Uterus (tissue), 4 donors: ENCODE data around the gene ANXA11. TPM values are rescaled to one million over a fixed set of nuclear protein-coding genes. Genes with fewer than 3 reads are reported as not detected.
"Not testable (repeated sequence)": the region's sequence is repeated elsewhere in the genome, so short reads cannot be mapped to it uniquely, and the experiment has no call there.

Experiments used
- DNase-seq, 2 donors: peaks; one replicate each; pipeline ENCODE4 v3.0.0-alpha.2; 2019 to 2020
- H3K27ac ChIP-seq, 2 donors: fragments of 200-600 bp; sonication (generic); 1 replicate in 1 of 2; 2 replicates in 1 of 2; pipeline ENCODE4 v1.5.1; 2016 to 2018
- H3K27me3 ChIP-seq, 2 donors: fragments of 200-600 bp; sonication (generic); one replicate each; pipeline ENCODE4 v1.5.1; 2018 to 2019; ENCODE audit warnings: control low read depth in 1 of 2
- H3K36me3 ChIP-seq, 2 donors: fragments of 200-600 bp; sonication (generic); one replicate each; pipeline ENCODE4 v1.5.1; 2019; ENCODE audit warnings: control low read depth in 1 of 2
- H3K4me1 ChIP-seq, 2 donors: fragments of 200-600 bp; sonication (generic); one replicate each; pipeline ENCODE4 v1.5.1; 2018 to 2019; ENCODE audit warnings: control low read depth in 1 of 2
- H3K4me3 ChIP-seq, 2 donors: fragments of 200-600 bp; sonication (generic); 1 replicate in 1 of 2; 2 replicates in 1 of 2; pipeline ENCODE4 v1.5.1; 2018 to 2019; ENCODE audit warnings: mild to moderate bottlenecking in 1 of 2
- H3K9me3 ChIP-seq, 2 donors: fragments of 200-600 bp; sonication (generic); one replicate each; pipeline ENCODE4 v1.5.1; 2019; ENCODE audit warnings: control low read depth in 1 of 2
- POLR2A ChIP-seq, 2 donors: fragments of 450-650 bp; IDR thresholded peaks; one replicate each; pipeline ENCODE4 v1.6.1; 2016; ENCODE audit warnings: antibody characterized with exemption in 2 of 2, mild to moderate bottlenecking in 1 of 2, moderate library complexity in 1 of 2
- intact Hi-C: fragments of 100-400 bp; cut with DNase I; formaldehyde crosslinking; loops from one replicate; pipeline ENCODE4 v1.15.1; 2023; ENCODE audit warnings: low total_unique reads
- total RNA-seq, 4 donors: library from RNA; depleted of rRNA in 3 of 4; stranded (reverse); fragments of >200 nt in 3 of 4; gene quantifications; one replicate each; pipeline versions ENCODE4 v1.1.0 to v1.2.4, GENCODE V29; 2014 to 2023
- TF ChIP-seq, protein P1 (sequence below), 4 experiments: fragments of 200-600 bp in 2 of 4; fragments of 450-650 bp in 2 of 4; sonication (generic) in 2 of 4; IDR thresholded peaks; one replicate each; pipeline ENCODE4 v1.5.1; 2016 to 2019; ENCODE audit warnings: antibody characterized with exemption in 4 of 4, mild to moderate bottlenecking in 2 of 4, moderate library complexity in 1 of 4
- donor health status: DM: yes; HTN: yes; CAD: no.

ANXA11 gene
- 100 to 1,000 TPM in 1 of 4 donors, 10 to 100 TPM in 3; 15.6 to 157 (median 47.2) TPM for total RNA-seq

DNA sequence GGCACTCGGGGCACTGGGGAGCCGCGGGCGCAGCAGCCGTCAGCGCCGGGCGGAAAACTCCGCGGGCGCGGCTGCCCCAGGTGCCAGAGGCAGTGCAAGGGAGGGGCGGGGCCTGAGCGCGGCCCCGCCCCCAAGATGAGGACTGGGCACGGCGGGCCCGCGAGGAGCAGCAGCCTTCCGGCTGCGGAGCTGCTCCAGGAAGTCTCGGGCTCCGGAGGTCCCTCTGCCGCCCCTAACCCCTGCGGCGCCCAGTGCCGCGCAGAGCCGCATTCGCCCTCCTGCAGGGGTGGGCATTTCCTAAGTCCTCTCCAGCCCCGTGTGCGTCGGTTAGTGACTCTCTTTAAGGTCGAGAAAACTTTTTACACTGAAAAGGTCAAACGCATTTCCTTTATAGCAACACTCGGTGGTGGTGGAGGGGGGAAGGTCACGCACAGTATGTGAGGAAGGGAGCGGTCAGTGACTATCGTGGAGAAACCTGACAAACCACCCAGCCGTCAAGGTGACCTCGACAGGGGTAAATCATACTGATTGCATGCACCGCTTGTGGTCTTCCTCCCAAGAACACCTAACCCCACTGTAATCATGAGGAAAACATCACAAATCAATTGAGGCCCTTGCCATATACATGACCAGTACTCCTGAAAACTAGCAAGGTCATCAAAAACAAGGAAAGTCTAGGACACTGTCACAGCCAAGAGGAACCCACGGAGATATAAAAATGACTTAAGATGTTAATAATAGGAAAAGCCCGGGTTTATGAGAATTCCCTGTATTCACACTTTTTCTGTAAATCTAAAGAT lies at the start of gene ANXA11:
TSS of gene ANXA11 (minus strand) at position 61 of the 800 bp plus-strand sequence. CDS start 32,676 bp downstream, outside the sequence.
- intact Hi-C loops = loop anchor here (5.0 kb wide), 1 partner anchor 48 kb away; no protein-coding TSS in a partner anchor
- Histone ChIP-seq H3K4me3 (peak within 1 kb of the TSS; percentile 48 to 93), H3K4me1 (peaks cover 5 to 9% of the 10 kb centered on the region in 2 donors), H3K9me3 (no peaks in the 10 kb centered on the region), H3K27me3 (no peaks in the 10 kb centered on the region), H3K27ac (peak within 1 kb of the TSS; percentile 97 to 99), H3K36me3 (no peaks in the 10 kb centered on the region)
- peak; percentile 79 to 86 for DNase-seq
- TF ChIP-seq, protein P1, sequence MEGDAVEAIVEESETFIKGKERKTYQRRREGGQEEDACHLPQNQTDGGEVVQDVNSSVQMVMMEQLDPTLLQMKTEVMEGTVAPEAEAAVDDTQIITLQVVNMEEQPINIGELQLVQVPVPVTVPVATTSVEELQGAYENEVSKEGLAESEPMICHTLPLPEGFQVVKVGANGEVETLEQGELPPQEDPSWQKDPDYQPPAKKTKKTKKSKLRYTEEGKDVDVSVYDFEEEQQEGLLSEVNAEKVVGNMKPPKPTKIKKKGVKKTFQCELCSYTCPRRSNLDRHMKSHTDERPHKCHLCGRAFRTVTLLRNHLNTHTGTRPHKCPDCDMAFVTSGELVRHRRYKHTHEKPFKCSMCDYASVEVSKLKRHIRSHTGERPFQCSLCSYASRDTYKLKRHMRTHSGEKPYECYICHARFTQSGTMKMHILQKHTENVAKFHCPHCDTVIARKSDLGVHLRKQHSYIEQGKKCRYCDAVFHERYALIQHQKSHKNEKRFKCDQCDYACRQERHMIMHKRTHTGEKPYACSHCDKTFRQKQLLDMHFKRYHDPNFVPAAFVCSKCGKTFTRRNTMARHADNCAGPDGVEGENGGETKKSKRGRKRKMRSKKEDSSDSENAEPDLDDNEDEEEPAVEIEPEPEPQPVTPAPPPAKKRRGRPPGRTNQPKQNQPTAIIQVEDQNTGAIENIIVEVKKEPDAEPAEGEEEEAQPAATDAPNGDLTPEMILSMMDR (IDR thresholded peaks at IDR 0.05) = peak in 1 of 4 experiments; percentile 7
- peak; percentile 88 to 94 for TF ChIP-seq POLR2A (IDR thresholded peaks at IDR 0.05)

DNA sequence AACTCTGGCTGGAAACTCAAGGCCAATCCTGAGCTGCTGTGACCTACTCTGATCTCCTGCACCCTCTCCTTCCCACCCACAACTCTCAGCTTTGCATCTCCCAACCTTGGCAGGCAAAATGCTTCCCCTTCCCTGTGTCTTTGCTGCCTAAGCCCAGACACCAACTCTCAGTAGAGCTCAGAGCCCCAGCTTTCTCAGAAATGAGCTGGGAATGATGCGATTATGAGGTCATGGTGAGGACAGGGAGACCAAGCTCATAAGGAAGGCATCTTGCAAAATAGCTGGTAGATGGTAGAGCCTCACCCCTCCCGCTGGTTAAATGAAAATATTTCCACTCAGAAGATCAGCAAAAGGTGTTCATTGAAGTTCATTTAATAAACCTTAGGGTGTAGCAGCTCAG lies 49.4 kb upstream of the ANXA11 start:
- H3K4me3 ChIP-seq, H3K27me3 ChIP-seq, H3K27ac ChIP-seq, H3K9me3 ChIP-seq, H3K36me3 ChIP-seq, intact Hi-C loops, DNase-seq, H3K4me1 ChIP-seq: not testable (repeated sequence)

DNA sequence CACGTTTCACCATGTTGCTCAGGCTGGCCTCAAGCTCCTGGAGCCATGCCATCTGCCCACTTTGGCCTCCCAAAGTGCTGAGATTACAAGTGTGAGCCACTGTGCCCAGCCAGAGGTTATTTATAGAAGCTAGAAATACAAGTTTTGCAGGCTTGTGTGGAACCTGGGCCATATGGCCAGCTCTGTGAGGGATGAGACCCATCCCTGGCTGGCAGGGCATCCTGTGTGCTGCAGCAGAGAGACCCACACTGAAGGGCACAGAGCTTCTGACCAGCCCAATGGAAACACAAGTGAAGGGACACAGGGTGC lies 48.6 kb upstream of the ANXA11 start:
- H3K9me3 ChIP-seq, H3K4me3 ChIP-seq, intact Hi-C loops, DNase-seq, H3K36me3 ChIP-seq, H3K27me3 ChIP-seq, H3K27ac ChIP-seq, H3K4me1 ChIP-seq: not testable (repeated sequence)

DNA sequence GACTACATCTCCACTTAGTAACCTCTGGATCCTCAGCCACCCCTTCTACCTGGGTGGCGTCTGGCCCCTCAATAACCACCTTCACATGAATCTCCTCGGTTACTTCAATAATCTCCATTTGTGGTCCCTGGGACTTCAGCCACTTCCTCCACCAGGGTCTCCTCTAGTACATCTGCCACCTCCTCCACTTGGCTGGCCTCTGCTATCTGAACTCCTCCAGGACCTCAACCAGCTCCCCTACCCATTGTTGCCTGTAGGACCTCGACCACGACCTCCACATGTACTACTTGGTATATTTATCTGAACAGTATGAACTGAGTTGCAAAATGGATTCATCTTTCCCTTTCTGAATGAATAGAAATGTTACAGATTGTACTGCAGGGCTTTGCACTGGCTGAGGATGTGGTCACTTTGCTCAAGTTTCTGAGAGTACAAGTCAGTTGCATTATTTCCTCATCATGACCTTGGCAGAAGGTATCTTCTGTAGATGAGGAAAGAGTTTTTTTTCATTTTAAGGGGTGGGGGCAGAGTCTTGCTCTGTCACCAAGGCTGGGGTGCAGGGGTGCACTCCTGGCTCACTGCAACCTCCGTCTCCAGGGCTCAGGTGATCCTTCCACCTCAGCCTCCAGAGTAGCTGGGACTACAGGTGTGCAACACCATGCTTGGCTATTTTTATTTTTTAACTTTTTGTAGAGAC lies 48.1 kb upstream of the ANXA11 start:
- Histone ChIP-seq H3K4me3 (no peak overlapping the region), H3K36me3 (no peaks in the 10 kb centered on the region), H3K4me1 (no peaks in the 10 kb centered on the region), H3K9me3 (no peaks in the 10 kb centered on the region), H3K27me3 (no peaks in the 10 kb centered on the region), H3K27ac (no peak overlapping the region)
- no peak for DNase-seq
- intact Hi-C loops = no loop called here
- TF ChIP-seq, protein P1 (IDR thresholded peaks at IDR 0.05) = no peak
- TF ChIP-seq POLR2A (IDR thresholded peaks at IDR 0.05) = no peak

DNA sequence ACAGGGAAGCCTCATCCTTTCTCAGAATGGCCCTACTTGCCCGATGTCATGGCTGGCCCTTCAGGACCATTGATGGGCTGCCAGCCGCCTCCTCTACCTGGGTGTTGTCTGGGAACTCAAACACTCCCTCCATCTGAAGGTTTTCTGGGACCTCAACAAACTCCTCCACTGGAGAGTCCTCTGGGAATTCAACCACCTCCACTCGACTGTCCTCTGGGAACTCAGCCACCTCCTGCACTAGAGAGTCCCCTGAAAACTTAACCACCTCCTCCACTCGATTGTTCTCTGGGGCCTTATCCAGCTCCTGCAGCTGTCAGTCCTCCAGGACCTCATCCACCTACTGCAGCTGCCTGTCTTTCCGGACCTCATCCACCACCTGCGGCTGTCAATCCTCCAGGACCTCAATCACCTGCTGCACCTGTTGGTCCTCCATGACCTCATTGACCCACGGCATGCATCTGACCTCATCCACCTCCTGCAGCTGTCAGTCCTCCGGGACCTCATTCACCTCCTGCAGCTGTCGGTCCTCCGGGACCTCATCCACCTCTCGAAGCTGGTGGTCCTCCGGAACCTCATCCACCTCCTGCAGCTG lies 47.1 kb upstream of the ANXA11 start:
- Histone ChIP-seq H3K4me3 (no peak overlapping the region), H3K9me3 (no peaks in the 10 kb centered on the region), H3K27me3 (no peaks in the 10 kb centered on the region), H3K4me1 (no peaks in the 10 kb centered on the region), H3K27ac (no peak overlapping the region), H3K36me3 (no peaks in the 10 kb centered on the region)
- TF ChIP-seq POLR2A (IDR thresholded peaks at IDR 0.05) = no peak
- TF ChIP-seq, protein P1 (IDR thresholded peaks at IDR 0.05) = no peak
- intact Hi-C loops = no loop called here
- no peak for DNase-seq

DNA sequence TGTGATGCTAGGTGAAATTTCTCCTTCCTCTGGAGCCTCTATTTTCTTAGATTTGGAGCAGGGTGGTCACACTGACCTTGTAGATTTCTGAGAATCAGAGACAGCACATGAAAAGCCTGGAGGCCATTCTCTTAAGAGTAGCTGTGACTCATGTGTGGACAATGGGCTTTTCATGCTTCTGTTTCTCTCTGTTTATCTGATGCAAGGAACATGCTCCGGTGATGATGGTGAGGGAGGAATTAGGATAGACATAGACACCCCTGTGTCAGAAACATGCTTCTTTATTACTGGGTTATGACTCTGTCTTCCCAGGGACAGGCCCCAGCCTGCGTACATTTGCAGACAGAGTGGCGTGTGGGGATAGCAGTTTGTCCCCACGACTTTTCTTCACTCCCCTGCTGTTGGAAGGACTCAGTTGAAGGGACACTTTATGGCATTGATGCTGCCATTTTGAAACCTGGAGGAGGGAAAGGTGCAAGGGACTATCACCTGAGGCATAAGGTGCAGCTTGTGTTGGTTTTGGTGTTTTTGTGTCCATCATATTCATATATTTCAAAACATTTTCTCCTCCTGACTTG lies 46.5 kb upstream of the ANXA11 start:
- H3K27ac ChIP-seq, H3K36me3 ChIP-seq, H3K27me3 ChIP-seq, DNase-seq, H3K4me3 ChIP-seq, H3K4me1 ChIP-seq, H3K9me3 ChIP-seq, intact Hi-C loops: not testable (repeated sequence)

DNA sequence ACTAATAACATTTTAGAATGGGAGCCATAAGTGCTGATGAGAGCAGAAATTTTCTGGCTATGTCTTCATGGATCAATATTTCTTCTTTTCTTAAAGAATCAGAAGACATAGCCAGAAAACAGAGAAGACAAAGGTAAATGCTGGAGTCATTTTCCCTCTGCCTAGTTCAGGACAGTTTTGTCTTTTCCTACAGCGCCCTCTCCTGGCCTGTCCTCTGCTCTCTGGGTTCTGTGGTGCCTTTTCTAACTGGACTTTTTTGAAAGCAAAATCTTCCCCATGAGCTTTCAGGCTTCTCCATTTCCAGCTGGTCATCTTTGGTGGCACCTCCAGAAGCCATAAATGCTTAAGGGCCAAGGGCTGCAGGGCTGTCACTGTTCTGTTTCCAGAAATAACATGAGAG lies 45.1 kb upstream of the ANXA11 start:
- intact Hi-C loops, H3K4me3 ChIP-seq, H3K27me3 ChIP-seq, DNase-seq, H3K4me1 ChIP-seq, H3K27ac ChIP-seq, H3K9me3 ChIP-seq, H3K36me3 ChIP-seq: not testable (repeated sequence)

DNA sequence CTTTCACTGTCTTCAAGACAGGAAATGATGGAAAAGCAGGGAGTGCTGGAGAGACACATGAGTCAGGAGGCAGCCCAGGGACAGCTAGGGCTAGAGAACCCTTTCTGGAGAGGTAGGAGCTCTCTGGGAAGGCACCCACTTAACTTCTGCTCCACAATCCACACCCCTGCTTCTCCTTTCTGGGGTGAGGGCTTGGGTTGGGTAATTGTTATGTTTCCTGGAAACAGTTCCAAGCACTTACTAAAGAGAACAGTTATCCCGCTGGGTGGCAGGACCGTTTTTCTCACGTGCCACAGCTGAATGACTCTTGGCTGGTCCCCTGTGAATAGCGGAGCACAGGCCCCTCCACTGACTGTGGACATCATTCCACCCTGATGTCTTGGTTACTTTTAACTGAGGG lies 44.6 kb upstream of the ANXA11 start:
- H3K27ac ChIP-seq, H3K4me3 ChIP-seq, H3K27me3 ChIP-seq, DNase-seq, H3K36me3 ChIP-seq, H3K9me3 ChIP-seq, intact Hi-C loops, H3K4me1 ChIP-seq: not testable (repeated sequence)

DNA sequence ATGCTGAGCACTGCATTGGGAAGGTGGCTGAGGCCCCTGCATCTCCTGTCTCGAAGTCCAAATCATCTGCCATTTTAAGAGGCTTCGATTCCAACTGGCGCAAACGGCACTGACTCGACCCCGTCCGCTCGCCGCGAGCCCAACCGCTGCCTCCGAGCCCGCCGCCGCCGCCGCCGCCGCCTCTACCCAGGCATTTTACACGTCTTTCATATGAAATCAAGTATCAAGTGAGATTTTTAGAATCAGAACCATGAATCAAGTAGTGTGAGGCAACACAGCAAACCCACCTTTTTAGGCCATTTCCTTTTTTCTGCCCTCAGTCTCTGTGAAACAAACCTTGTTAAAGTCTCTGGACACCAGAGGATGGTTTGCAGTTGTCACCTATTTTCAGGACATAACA lies 42.3 kb upstream of the ANXA11 start:
- H3K4me1 ChIP-seq, H3K4me3 ChIP-seq, DNase-seq, H3K27ac ChIP-seq, intact Hi-C loops, H3K36me3 ChIP-seq, H3K9me3 ChIP-seq, H3K27me3 ChIP-seq: not testable (repeated sequence)
